Measurements from ENCODE around the gene GRIK4.

GRCh38 chr11:120890609-120891320 lies 379.2 kb downstream of the GRIK4 start:
- TF ChIP-seq POLR2AphosphoS5 (IDR thresholded peaks at IDR 0.05; ENCODE audit: low read depth) (no peak), CTCF (IDR thresholded peaks at IDR 0.05; ENCODE audit: insufficient read depth, low read length) (no peak), REST (IDR thresholded peaks at IDR 0.05; ENCODE audit: insufficient replicate concordance, low read depth) (no peak), SPI1 (IDR thresholded peaks at IDR 0.05; ENCODE audit: borderline replicate concordance, low read depth) (no peak)
